Glutamatergic neuron (in vitro differentiated cells): ENCODE data around the gene GRAMD1C. TPM values are rescaled to one million over a fixed set of nuclear protein-coding genes. Genes with fewer than 3 reads are reported as not detected.

Experiments
- DNase-seq: peaks from one replicate; pipeline ENCODE4 v3.0.0; 2022
- H3K27ac Mint-ChIP-seq: one replicate; pipeline ENCODE4 v1.8.0; 2020; ENCODE audit warnings: mild to moderate bottlenecking, mixed read lengths, inconsistent platforms; ENCODE audit not compliant: unreplicated experiment
- H3K27me3 Mint-ChIP-seq: one replicate; pipeline ENCODE4 v1.8.0; 2020; ENCODE audit warnings: mild to moderate bottlenecking, moderate library complexity, mixed read lengths, inconsistent platforms; ENCODE audit not compliant: unreplicated experiment
- H3K36me3 Mint-ChIP-seq: one replicate; pipeline ENCODE4 v1.8.0; 2020; ENCODE audit warnings: mild to moderate bottlenecking, mixed read lengths, inconsistent platforms; ENCODE audit not compliant: unreplicated experiment
- H3K4me1 Mint-ChIP-seq: one replicate; pipeline ENCODE4 v1.8.0; 2020; ENCODE audit warnings: mild to moderate bottlenecking, low read depth, mixed read lengths, inconsistent platforms; ENCODE audit not compliant: unreplicated experiment
- H3K4me3 Mint-ChIP-seq: one replicate; pipeline ENCODE4 v1.8.0; 2020; ENCODE audit warnings: mild to moderate bottlenecking, mixed read lengths, inconsistent platforms; ENCODE audit not compliant: unreplicated experiment
- H3K9me3 Mint-ChIP-seq: one replicate; pipeline ENCODE4 v1.8.0; 2020; ENCODE audit warnings: mild to moderate bottlenecking, moderate library complexity, mixed read lengths, inconsistent platforms; ENCODE audit not compliant: unreplicated experiment
- CTCF ChIP-seq: fragments of 200-600 bp; sonication (generic); IDR thresholded peaks from one replicate; pipeline ENCODE4 v1.5.0; 2021; ENCODE audit not compliant: partially characterized antibody, unreplicated experiment
- total RNA-seq: library from RNA; stranded (reverse); fragmentation: NEBNext Ultra II Directional; extraction: Animal tissue kit (Norgen Biotek cat#: 25700); gene quantifications from one replicate; pipeline ENCODE4 v1.2.1, GENCODE V29; 2021; ENCODE audit not compliant: unreplicated experiment

Gene GRAMD1C
- total RNA-seq, 1 donor from 2014 or later = 2.1 TPM

DNA sequence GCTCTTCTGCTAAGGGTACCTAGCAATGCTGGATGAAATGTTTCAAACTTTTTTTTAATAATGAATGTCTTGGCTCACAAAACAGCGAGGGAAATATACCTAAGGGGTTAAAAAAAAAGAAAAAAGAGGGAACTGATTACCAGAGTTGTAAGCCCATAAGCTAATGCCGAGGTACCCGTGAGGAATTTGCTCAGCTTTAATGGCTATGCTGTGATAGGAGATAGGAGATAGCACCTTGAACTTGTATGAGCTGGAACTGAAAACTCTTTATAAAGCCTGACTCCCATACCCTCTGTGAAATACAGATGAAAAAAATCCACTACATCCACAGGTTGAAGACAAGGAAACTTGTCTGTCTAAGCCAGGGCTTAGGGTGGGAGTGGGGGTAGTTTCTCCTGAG, 13.9 kb downstream of the GRAMD1C start:
- Mint-ChIP-seq H3K9me3 (peaks cover 4% of the 10 kb centered on the region), H3K36me3 (no peaks in the 10 kb centered on the region), H3K27me3 (no peaks in the 10 kb centered on the region), H3K27ac (no peak overlapping the region), H3K4me1 (peaks cover 4% of the 10 kb centered on the region), H3K4me3 (no peak overlapping the region)
- no peak for TF ChIP-seq CTCF
- DNase-seq = no peak

DNA sequence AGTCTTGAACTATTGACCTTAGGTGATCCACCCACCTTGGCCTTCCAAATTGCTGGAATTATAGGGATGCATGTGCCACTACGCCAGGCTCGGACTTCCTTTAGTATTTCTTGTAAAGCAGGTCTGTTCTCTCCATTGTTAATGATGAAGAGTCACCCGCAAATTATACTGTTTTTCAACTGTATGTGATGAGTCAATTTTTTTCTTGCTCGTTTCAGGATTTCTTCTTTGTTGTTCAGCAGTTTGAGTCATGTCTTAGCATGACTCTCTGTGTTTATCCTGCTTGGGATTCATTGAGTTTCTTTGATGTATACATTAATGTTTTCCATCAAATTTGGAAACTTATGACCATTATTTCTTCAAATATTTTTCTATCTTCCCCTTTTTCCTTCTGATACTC, 28.9 kb downstream of the GRAMD1C start:
- H3K27me3 Mint-ChIP-seq = no peaks in the 10 kb centered on the region
- peaks cover 2% of the 10 kb centered on the region for H3K9me3 Mint-ChIP-seq
- TF ChIP-seq CTCF = no peak
- no peak overlapping the region for H3K27ac Mint-ChIP-seq
- H3K36me3 Mint-ChIP-seq = peaks cover 6% of the 10 kb centered on the region
- no peak overlapping the region for H3K4me3 Mint-ChIP-seq
- no peaks in the 10 kb centered on the region for H3K4me1 Mint-ChIP-seq
- no peak for DNase-seq

DNA sequence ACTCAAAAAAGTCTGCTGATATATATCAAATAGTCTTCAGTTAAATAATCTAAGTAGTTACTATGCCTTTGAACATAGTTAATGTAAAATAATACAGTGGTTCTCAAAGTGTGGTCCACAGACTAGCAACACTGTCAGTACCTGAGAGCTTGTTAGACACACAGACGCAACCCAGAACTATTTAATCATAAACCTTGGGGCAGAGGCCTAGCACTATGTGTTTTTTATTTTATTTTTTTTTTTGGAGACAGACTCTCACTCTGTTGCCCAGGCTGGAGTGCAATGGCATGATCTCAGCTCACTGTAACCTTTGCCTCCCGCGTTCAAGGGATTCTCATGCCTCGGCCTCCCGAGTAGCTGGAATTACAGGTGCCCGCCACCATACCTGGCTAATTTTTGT, 34.7 kb downstream of the GRAMD1C start:
- DNase-seq = no peak
- Mint-ChIP-seq H3K27ac (no peak overlapping the region), H3K4me1 (no peaks in the 10 kb centered on the region), H3K36me3 (no peaks in the 10 kb centered on the region), H3K9me3 (no peaks in the 10 kb centered on the region), H3K27me3 (no peaks in the 10 kb centered on the region), H3K4me3 (no peak overlapping the region)
- no peak for TF ChIP-seq CTCF

- no peaks in the 10 kb centered on the region for H3K9me3 Mint-ChIP-seq
- H3K36me3 Mint-ChIP-seq = no peaks in the 10 kb centered on the region
- H3K27me3 Mint-ChIP-seq = no peaks in the 10 kb centered on the region
- no peak for TF ChIP-seq CTCF
- no peak for DNase-seq
- no peaks in the 10 kb centered on the region for H3K4me1 Mint-ChIP-seq
- H3K27ac Mint-ChIP-seq = no peak overlapping the region
- H3K4me3 Mint-ChIP-seq = no peak overlapping the region
These were observed 35.4 kb downstream of the GRAMD1C start for GRCh38 chr3:113873814-113874526.

GRCh38 chr3:113878403-113878802, 39.8 kb downstream of the GRAMD1C start:
- TF ChIP-seq CTCF = no peak
- H3K4me3 Mint-ChIP-seq = no peak overlapping the region
- H3K9me3 Mint-ChIP-seq = no peaks in the 10 kb centered on the region
- no peaks in the 10 kb centered on the region for H3K36me3 Mint-ChIP-seq
- no peaks in the 10 kb centered on the region for H3K27me3 Mint-ChIP-seq
- H3K4me1 Mint-ChIP-seq = no peaks in the 10 kb centered on the region
- DNase-seq = no peak
- no peak overlapping the region for H3K27ac Mint-ChIP-seq
